HG03045 (cell line): ENCODE results near the gene ERC1.
"Not testable (repeated sequence)": the region's sequence is repeated elsewhere in the genome, so short reads cannot be mapped to it uniquely, and the experiment has no call there.

ENCODE experiments used
- ATAC-seq: cut with Tn5 transposase; IDR thresholded peaks from one replicate; pipeline ENCODE4 v1.9.1; 2021; ENCODE audit warnings: mild to moderate bottlenecking, moderate library complexity; ENCODE audit not compliant: unreplicated experiment

ERC1 gene

GRCh38 chr12:1069846-1070245, 78.8 kb downstream of the ERC1 start:
- no peak for ATAC-seq

DNA sequence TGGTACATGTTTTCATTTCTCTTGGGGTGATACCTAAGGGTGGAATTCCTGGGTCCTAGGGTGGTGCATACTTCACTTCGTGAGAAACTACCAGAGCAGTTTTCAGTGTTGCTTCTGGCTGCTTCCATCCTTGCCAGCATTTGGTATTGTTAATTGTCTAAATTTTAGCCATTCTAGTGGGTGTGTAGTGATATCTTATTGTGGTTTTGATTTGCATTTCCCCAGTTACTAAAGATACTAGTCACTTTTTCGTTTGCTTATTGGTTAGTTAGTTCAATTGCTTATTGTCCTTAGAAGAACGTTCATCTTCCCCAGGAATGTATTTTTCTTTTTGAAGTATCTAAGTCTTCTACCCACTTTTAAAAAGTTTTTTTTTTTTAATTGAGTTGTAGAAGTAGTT, 80.2 kb downstream of the ERC1 start:
- no peak for ATAC-seq

DNA sequence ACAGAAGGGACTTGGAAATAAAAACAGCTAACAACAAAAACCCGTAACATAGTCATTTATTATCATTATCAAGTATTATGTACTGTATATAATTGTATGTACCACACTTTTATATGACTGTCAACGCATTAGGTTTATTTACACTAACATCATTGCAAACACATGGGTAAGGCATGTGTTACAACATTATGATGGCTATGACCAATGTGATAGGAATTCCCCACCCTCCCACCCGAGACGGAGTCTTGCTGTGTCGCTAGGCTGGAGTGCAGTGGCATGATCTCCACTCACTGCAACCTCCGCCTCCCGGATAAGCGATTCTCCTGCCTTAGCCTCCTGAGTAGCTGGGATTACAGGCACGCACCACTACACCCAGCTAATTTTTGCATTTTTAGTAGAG, 82.6 kb downstream of the ERC1 start:
- ATAC-seq = no peak

DNA sequence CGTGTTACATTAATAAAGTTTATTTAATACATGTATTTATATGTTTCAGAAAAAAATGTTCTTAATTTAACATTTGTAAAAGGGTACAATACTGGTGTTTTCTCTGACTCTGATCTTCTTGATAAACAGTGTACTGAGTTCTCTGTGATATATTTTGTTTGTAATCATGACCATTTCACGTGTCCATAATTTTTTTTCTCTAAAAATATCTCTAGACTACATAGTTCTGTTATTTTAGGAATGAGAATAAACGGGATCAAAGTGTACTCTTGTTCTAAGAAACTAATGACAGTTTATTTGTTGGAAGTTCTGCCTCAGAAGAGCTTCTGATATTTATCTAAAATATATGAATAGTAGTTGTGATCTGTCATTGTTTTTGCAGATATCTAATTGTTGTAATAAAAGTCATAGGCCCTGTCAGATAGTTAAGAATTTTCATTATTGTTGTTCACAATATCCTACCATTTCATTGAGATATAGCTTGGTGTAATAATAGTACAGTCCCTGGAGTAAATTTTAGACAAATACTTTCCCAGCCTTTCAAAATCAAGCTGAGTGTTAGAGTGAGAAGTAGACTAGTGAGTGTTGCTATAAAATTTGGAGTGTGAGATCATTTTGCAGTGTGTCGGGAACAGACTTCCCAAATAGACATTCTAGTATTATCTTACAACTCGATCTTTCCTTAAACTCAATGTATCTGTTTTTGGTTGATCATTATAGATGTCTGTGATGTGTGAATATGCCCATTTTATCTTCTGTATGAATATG, 86.2 kb downstream of the ERC1 start:
- ATAC-seq = no peak

- ATAC-seq = no peak
Measured at GRCh38 chr12:1078002-1078401, 87.0 kb downstream of the ERC1 start.

GRCh38 chr12:1080520-1081223, 89.6 kb downstream of the ERC1 start:
- no peak for ATAC-seq

DNA sequence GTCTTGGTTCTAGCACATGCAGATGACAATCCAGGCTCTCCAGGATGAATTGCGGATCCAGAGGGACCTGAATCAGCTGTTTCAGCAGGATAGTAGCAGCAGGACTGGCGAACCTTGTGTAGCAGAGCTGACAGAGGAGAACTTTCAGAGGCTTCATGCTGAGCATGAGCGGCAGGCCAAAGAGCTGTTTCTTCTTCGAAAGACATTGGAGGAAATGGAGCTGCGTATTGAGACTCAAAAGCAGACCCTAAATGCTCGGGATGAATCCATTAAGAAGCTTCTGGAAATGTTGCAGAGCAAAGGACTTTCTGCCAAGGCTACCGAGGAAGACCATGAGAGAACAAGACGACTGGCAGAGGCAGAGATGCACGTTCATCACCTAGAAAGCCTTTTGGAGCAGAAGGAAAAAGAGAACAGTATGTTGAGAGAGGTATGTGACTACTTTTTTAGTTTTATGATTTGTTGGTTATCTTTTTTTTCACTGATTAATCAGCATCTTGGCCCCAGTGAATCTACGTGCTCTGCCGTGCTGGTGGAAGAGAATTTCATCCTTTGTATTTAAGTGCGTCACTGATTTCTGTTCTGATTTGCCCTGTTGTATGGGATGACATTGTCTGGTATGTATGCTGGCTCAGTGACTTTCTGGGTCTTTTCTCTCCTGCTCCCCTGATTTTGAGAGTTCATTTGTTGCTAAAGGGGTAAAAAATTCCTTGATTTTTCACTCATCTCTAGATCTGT, 92.3 kb downstream of the ERC1 start:
- no peak for ATAC-seq

DNA sequence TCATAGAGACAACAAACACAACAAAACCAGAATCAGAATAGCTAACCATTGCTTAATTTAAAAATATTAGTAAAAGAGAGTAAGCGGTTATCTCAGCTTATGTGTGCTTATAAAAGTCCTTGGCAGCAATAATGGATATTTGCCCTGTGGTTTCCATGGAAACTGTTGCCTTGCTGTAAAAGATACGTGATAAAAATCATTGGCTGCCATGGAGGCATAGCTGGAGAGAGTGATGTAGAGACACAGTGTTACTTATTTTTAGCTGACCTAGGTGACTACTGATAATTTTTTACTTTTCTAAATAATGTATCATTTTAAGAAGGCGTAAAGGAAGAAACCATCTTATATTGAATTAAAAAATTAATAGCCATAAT, 92.9 kb downstream of the ERC1 start:
- ATAC-seq = no peak

DNA sequence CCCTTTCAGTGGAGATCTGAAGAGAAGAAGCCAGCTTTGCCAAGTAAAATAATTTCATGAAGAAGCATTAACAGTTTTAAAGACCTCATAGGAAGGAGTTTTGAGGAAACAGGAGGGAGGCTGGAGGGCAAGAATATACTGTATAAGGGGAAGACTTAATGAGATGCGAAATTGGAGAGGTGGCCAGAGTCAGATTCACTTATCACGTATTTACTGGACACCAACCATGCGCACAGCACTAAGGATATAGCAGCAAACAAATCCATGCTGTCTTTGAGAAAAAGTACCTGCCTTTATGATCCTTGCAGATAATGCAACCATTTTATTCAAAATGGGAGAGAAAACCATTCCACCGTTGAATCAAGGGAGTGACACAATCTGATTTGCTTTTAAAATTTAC, 100.3 kb downstream of the ERC1 start:
- no peak for ATAC-seq

DNA sequence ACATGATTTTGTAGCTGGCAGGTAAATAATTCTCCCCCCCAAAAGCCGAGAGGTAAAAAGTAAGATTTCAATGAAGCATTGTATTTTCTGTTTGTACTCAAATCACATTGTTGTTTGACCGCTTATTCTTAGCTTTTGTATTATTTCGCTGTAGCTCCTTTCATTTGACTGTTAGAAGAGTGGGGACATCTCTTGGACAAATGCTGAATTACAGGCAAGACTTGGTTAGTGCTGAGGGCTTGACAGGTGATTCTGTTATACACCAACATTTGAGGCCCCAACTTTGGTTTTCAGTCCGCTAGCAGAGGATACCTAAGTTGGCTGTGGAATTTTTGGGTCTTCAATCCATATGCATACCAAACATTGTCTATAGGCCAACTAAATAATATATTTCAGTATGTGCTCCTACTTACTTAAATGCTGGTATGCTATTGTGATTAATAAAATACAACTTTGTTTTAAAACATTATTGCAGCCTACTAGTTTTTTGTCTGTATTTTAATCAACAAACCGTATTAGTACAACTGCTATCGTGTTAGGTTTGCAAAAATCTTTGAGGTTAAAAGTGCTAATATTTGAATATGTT, 102.2 kb downstream of the ERC1 start:
- ATAC-seq = no peak

GRCh38 chr12:1094714-1095113, 103.7 kb downstream of the ERC1 start:
- ATAC-seq = no peak

DNA sequence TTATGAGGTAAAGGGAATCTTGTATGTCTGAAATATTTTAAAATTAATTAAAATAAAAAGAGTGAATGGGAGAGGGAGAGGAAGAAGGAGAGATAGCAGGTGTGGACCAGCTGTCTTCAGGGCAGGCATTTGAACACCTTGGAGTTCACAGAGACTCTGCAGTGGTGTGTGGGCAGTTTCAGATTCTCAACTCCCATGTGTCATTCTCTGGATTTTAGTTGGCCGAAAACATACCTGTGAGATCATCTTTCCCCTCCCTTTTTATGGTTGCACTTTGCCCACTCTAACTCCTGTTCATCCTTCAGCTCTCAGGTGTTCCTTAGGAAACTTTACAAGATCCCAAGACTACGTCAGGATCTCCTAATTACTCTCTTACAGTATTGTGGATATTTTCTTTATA, 108.1 kb downstream of the ERC1 start:
- ATAC-seq = no peak

DNA sequence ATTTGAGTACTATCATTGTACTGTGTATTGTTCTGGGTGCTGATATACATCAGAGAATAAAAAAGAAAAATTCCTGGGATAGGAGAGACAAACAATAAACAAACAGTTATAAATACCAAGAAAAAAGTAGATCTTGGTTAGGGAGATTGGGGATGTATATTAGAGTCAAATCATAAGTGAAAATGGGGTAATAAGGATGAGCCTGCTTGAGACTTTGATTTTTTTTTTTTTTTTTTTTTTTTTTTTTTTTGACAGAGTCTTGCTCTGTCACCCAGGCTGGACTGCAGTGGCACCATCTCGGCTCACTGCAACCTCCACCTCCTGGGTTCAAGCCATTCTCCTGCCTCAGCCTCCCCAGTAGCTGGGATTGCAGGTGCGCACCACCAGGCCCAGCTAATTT, 108.6 kb downstream of the ERC1 start:
- ATAC-seq = not testable (repeated sequence)

GRCh38 chr12:1102115-1102514, 111.1 kb downstream of the ERC1 start:
- no peak for ATAC-seq

- ATAC-seq = no peak
Measured at GRCh38 chr12:1102791-1103450, 111.9 kb downstream of the ERC1 start.

GRCh38 chr12:1103632-1104031, 112.6 kb downstream of the ERC1 start:
- no peak for ATAC-seq

DNA sequence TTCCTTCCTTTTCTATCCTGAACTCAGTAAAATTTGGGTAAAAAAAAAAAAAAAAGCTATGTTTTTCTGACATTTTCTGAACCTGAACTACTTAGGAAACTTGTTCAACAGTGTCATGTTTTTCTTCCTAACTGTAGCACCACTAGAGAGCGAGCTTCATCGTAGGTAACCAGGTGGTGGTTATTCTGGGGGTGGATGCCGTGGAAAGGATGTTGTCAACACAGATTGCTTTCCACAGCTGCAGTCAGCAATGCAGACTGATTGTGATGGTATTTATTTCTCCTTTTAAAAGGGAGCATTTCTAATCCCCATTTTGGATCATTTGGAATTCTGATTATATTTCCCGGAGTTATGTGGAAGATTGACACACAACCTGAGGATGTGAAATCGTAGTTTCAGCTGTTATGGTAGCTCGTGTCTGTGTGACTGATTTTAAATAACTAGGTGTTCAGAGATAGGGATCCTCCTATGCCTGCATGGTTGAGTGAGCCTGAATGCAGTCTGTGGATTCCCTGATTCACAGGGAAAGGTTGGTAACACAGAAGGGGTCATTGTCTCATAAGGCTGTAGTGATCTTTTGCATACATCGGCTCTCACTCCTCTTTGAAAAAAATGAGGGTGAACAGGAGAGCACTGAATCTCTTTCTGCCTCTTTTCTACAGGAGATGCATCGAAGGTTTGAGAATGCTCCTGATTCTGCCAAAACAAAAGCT, 113.2 kb downstream of the ERC1 start:
- ATAC-seq = no peak

- ATAC-seq = no peak
Measured at GRCh38 chr12:1107669-1108068, 116.6 kb downstream of the ERC1 start.

DNA sequence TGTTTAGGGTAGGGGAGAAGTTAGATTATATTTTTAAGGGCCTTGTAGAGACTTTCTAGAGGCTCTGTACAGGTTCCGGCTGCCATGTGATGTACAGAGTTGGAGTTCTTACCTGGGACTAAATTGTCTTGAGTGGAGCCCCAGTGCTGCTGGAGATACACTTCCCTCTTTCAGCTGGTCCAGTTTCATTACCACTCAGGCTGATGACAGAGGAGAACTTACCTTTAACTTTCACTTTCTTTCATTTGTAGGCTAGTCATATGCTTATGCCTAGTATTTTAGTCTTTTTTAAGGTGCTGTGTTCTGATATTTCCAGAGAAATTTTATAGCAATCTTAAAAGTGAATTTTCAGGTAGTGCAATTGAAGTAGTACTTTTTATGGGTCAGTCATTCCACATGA, 117.3 kb downstream of the ERC1 start:
- peak; percentile 44 for ATAC-seq

- ATAC-seq = no peak
Measured at GRCh38 chr12:1115484-1116231, 124.6 kb downstream of the ERC1 start.
